ENCODE results near the gene CRELD1. TPM values are rescaled to one million over a fixed set of nuclear protein-coding genes. Genes with fewer than 3 reads are reported as not detected.
A peak's percentile ranks its signal among the peaks of the same experiment; 100 is the strongest.
"Not testable (repeated sequence)": the region's sequence is repeated elsewhere in the genome, so short reads cannot be mapped to it uniquely, and the experiment has no call there.

Gene CRELD1
- total and polyA plus RNA-seq, 2 of the 13 experiments (the other 11 are each of a cell fraction or from before 2014, with no cell fraction given): 27.1 to 61.9 TPM

DNA sequence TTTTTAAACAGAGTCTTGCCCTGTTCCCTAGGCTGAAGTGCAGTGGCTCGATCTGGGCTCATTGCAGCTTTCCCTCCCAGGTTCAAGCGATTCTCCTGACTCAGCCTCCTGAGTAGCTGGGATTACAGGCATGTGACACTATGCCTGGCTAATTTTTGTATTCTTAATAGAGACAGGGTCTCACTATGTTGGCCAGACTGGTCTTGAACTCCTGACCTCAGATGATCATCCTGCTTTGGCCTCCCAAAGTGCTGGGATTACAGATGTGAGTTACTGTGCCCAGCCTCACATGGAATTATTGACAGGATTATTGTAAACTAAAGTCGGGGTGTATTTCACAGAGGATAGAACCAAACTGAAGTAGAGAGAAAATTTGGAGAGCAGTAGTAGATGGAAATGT is 37.9 kb upstream of the CRELD1 start:
- H3K9ac ChIP-seq (ENCODE audit: insufficient read depth, low read depth, low read length); H3K9me3 ChIP-seq (ENCODE audit: low read length); ATAC-seq; H3K27me3 ChIP-seq (ENCODE audit: control insufficient read depth in 1 of 2, insufficient read depth in 2 of 2, low read length in 2 of 2); H3K4me2 ChIP-seq (ENCODE audit: low read depth, low read length); H2AFZ ChIP-seq (ENCODE audit: low read length); H4K20me1 ChIP-seq (ENCODE audit: insufficient read depth, low read length); H3K4me3 ChIP-seq (replicated peaks in 1 of 3; ENCODE audit: insufficient read depth in 1 of 3, low read depth in 2 of 3, low read length in 3 of 3); H3K36me3 ChIP-seq (replicated peaks in 1 of 2; ENCODE audit: control insufficient read depth in 1 of 2, insufficient read depth in 2 of 2, low read length in 2 of 2); DNase-seq (ENCODE audit: low spot score); BruUV-seq (replicated peaks); CTCF ChIA-PET (ENCODE audit: low intra/inter-chr PET ratio, low total read pairs): not testable (repeated sequence)
- TF ChIP-seq ZNF121 (CRISPR knock-in tag; IDR thresholded peaks at IDR 0.05) (0 out of 2 replicates have a peak, but pooled peaks have one; percentile 60), POLR2A (IDR thresholded peaks at IDR 0.05; ENCODE audit: insufficient read depth in 1 of 2, low read depth in 2 of 2, low read length in 2 of 2) (0 out of 4 replicates have a peak, but pooled peaks of 1 of the 2 experiments have one; percentile 18)
- intact Hi-C loops (cut with micrococcal nuclease; ENCODE audit: unreplicated experiment): loop anchor here (5.0 kb wide), 1 partner anchor 37 kb away; the partner anchor contains the start of gene CRELD1
- peaks cover 23% of the 10 kb centered on the region for H3K79me2 ChIP-seq (ENCODE audit: insufficient read depth, low read length)
- peaks cover 74% of the 10 kb centered on the region for H3K4me1 ChIP-seq (ENCODE audit: insufficient read depth, low read length)
- H3K27ac ChIP-seq (ENCODE audit: extremely low read length, insufficient read depth, low read length): peak overlapping the region; percentile 100
- in situ Hi-C loops (cut with HindIII; ENCODE audit: extremely low pct_ligation_motif_present, low pct_unique_long_range_greater_than_20kb): loop anchor here (5.0 kb wide), 1 partner anchor 33 kb away; no protein-coding TSS in a partner anchor
- 89% methylated on average over 3 of the region's 3 CpGs for WGBS (ENCODE audit: low lambda C conversion rate)
- POLR2A ChIA-PET: interaction anchor here (1.3 to 1.4 kb wide), 2 partner anchors 31 to 56 kb away, joined by 3 read pairs; no protein-coding TSS in a partner anchor
- FAIRE-seq: peak; percentile 30

DNA sequence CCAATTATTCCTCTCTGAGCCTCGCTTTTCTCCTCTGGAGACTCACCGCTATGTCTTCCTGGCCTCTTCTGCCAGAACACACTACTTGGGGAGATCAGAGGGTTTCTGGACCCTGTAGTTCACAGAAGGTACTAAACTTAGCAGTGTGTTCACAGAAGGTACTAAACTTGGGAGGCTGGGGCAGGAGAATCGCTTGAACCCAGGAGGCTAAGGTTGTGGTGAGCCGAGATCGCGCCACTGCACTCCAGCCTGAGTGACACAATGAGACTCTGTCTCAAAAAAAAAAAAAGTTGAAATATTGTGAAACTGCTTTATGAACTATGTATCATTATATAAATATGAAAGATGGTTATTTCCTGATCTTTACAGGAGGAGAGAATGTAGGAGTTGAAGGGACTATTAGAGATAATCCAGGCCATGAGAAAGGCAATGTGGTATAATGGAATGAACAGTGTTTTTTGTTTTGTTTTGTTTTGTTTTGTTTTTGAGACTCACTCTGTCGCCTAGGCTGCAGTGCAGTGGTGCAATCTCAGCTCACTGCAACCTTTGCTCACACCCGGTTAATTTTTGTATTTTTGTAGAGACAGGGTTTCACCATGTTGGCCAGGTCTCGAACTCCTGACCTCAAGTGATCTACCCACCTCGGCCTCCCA is 36.8 kb upstream of the CRELD1 start:
- not testable (repeated sequence) for H3K9me3 ChIP-seq (ENCODE audit: low read length); FAIRE-seq; H3K27me3 ChIP-seq (ENCODE audit: control insufficient read depth in 1 of 2, insufficient read depth in 2 of 2, low read length in 2 of 2); H2AFZ ChIP-seq (ENCODE audit: low read length); BruUV-seq (replicated peaks); H3K36me3 ChIP-seq (replicated peaks in 1 of 2; ENCODE audit: control insufficient read depth in 1 of 2, insufficient read depth in 2 of 2, low read length in 2 of 2); H4K20me1 ChIP-seq (ENCODE audit: insufficient read depth, low read length)
- H3K79me2 ChIP-seq (ENCODE audit: insufficient read depth, low read length): peaks cover 11% of the 10 kb centered on the region
- peak overlapping the region in 1 of 3 experiments; percentile 67; a peak in 1 of 6 replicates for H3K4me3 ChIP-seq (replicated peaks in 1 of 3; ENCODE audit: insufficient read depth in 1 of 3, low read depth in 2 of 3, low read length in 3 of 3)
- POLR2A ChIA-PET: interaction anchor here (1.0 to 9.3 kb wide), 15 partner anchors 7 to 104 kb away, joined by 3 to 298 read pairs (median 6); partner anchors contain the start of genes ARPC4, CIDEC, CRELD1 and IL17RC
- in situ Hi-C loops (cut with HindIII; ENCODE audit: extremely low pct_ligation_motif_present, low pct_unique_long_range_greater_than_20kb) (loop anchor here (5.0 kb wide), 1 partner anchor 35 kb away; no protein-coding TSS in a partner anchor), intact Hi-C loops (cut with micrococcal nuclease; ENCODE audit: unreplicated experiment) (loop anchor here (5.0 kb wide), 1 partner anchor 35 kb away; the partner anchor contains the start of gene CRELD1)
- WGBS (ENCODE audit: low lambda C conversion rate): 26% methylated on average over 10 of the region's 10 CpGs
- H3K4me1 ChIP-seq (ENCODE audit: insufficient read depth, low read length): peaks cover 82% of the 10 kb centered on the region
- H3K27ac ChIP-seq (ENCODE audit: extremely low read length, insufficient read depth, low read length): peak overlapping the region; percentile 100
- DNase-seq (ENCODE audit: low spot score): peak; percentile 50
- H3K4me2 ChIP-seq (ENCODE audit: low read depth, low read length): peak overlapping the region; percentile 98
- peak overlapping the region; percentile 85 for H3K9ac ChIP-seq (ENCODE audit: insufficient read depth, low read depth, low read length)
- peak; percentile 14 for ATAC-seq
- CTCF ChIA-PET (ENCODE audit: low intra/inter-chr PET ratio, low total read pairs): interaction anchor here (1.3 kb wide), 1 partner anchor 50 kb away, joined by 3 read pairs; no protein-coding TSS in a partner anchor
- TF ChIP-seq, protein P1, sequence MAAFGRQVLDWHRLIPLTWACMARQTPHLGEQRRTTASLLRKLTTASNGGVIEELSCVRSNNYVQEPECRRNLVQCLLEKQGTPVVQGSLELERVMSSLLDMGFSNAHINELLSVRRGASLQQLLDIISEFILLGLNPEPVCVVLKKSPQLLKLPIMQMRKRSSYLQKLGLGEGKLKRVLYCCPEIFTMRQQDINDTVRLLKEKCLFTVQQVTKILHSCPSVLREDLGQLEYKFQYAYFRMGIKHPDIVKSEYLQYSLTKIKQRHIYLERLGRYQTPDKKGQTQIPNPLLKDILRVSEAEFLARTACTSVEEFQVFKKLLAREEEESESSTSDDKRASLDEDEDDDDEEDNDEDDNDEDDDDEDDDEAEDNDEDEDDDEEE (CRISPR knock-in tag; IDR thresholded peaks at IDR 0.05): 0 out of 2 replicates have a peak, but pooled peaks have one; percentile 35
- TF ChIP-seq GATAD2A (CRISPR knock-in tag; IDR thresholded peaks at IDR 0.05) (0 out of 2 replicates have a peak, but pooled peaks have one; percentile 6), RFX1 (IDR thresholded peaks at IDR 0.05) (peak; percentile 82), ZMYM3 (CRISPR knock-in tag; IDR thresholded peaks at IDR 0.05) (peak; percentile 76; the same call in 1 of the 2 replicates), CEBPG (CRISPR knock-in tag; IDR thresholded peaks at IDR 0.05) (peak; percentile 63), TGIF2 (CRISPR knock-in tag; IDR thresholded peaks at IDR 0.05) (0 out of 2 replicates have a peak, but pooled peaks have one; percentile 30), IRF2 (CRISPR knock-in tag; IDR thresholded peaks at IDR 0.05) (0 out of 2 replicates have a peak, but pooled peaks have one; percentile 6), ZNF354B (CRISPR knock-in tag; IDR thresholded peaks at IDR 0.05) (peak; percentile 50; the same call in 1 of the 2 replicates), ZNF605 (CRISPR knock-in tag; IDR thresholded peaks at IDR 0.05) (0 out of 2 replicates have a peak, but pooled peaks have one; percentile 42)
- TF ChIP-seq, protein P2, sequence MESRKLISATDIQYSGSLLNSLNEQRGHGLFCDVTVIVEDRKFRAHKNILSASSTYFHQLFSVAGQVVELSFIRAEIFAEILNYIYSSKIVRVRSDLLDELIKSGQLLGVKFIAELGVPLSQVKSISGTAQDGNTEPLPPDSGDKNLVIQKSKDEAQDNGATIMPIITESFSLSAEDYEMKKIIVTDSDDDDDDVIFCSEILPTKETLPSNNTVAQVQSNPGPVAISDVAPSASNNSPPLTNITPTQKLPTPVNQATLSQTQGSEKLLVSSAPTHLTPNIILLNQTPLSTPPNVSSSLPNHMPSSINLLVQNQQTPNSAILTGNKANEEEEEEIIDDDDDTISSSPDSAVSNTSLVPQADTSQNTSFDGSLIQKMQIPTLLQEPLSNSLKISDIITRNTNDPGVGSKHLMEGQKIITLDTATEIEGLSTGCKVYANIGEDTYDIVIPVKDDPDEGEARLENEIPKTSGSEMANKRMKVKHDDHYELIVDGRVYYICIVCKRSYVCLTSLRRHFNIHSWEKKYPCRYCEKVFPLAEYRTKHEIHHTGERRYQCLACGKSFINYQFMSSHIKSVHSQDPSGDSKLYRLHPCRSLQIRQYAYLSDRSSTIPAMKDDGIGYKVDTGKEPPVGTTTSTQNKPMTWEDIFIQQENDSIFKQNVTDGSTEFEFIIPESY (CRISPR knock-in tag; IDR thresholded peaks at IDR 0.05): peak; percentile 59; the same call in 1 of the 2 replicates
- TF ChIP-seq, protein P3, sequence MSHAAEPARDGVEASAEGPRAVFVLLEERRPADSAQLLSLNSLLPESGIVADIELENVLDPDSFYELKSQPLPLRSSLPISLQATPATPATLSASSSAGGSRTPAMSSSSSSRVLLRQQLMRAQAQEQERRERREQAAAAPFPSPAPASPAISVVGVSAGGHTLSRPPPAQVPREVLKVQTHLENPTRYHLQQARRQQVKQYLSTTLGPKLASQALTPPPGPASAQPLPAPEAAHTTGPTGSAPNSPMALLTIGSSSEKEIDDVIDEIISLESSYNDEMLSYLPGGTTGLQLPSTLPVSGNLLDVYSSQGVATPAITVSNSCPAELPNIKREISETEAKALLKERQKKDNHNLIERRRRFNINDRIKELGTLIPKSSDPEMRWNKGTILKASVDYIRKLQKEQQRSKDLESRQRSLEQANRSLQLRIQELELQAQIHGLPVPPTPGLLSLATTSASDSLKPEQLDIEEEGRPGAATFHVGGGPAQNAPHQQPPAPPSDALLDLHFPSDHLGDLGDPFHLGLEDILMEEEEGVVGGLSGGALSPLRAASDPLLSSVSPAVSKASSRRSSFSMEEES (CRISPR knock-in tag; IDR thresholded peaks at IDR 0.05): 0 out of 2 replicates have a peak, but pooled peaks have one; percentile 16
